ENCODE results near the gene NECTIN1. TPM values are rescaled to one million over a fixed set of nuclear protein-coding genes. Genes with fewer than 3 reads are reported as not detected.
A peak's percentile ranks its signal among the peaks of the same experiment; 100 is the strongest.

The NECTIN1 gene
- total RNA-seq, 6 donors from 2014 or later, result 1.4 to 12.6 (median 7.6) TPM

GRCh38 chr11:119713359-119714040 lies 15.5 kb downstream of the NECTIN1 start:
- H3K9me3 ChIP-seq, result no peaks in the 10 kb centered on the region
- H3K4me1 ChIP-seq, result peaks cover 0 to 5% (median 0%) of the 10 kb centered on the region in 4 donors
- no peaks in the 10 kb centered on the region for H3K27me3 ChIP-seq
- H3K36me3 ChIP-seq, result no peaks in the 10 kb centered on the region
- no peak overlapping the region for H3K4me3 ChIP-seq
- 78 to 85% methylated on average over 8 to 9 of the region's 9 CpGs for WGBS, 2 donors
- ATAC-seq (ENCODE audit: low FRiP score in 2 of 2) (no peak), DNase-seq (no peak)
- H3K27ac ChIP-seq, result no peak overlapping the region
- TF ChIP-seq POLR2A (IDR thresholded peaks at IDR 0.05), result no peak
- TF ChIP-seq EP300 (IDR thresholded peaks at IDR 0.05), result no peak
- no peak for TF ChIP-seq CTCF (IDR thresholded peaks at IDR 0.05)
- TF ChIP-seq POLR2AphosphoS5 (IDR thresholded peaks at IDR 0.05), result no peak

GRCh38 chr11:119712459-119713358 lies 16.3 kb downstream of the NECTIN1 start:
- 64 to 71% methylated on average over 10 of the region's 10 CpGs for WGBS, 2 donors
- Histone ChIP-seq H3K4me3 (no peak overlapping the region), H3K9me3 (no peaks in the 10 kb centered on the region), H3K27ac (no peak overlapping the region), H3K4me1 (peaks cover 0 to 5% (median 0%) of the 10 kb centered on the region in 4 donors), H3K27me3 (no peaks in the 10 kb centered on the region), H3K36me3 (no peaks in the 10 kb centered on the region)
- DNase-seq (no peak), ATAC-seq (ENCODE audit: low FRiP score in 2 of 2) (peak in 1 of 2 donors; percentile 31)
- TF ChIP-seq POLR2AphosphoS5 (IDR thresholded peaks at IDR 0.05), result no peak
- TF ChIP-seq CTCF (IDR thresholded peaks at IDR 0.05), result no peak
- no peak for TF ChIP-seq EP300 (IDR thresholded peaks at IDR 0.05)
- no peak for TF ChIP-seq POLR2A (IDR thresholded peaks at IDR 0.05)

- ATAC-seq (ENCODE audit: low FRiP score in 2 of 2), result peak in 1 of 2 donors; percentile 7
- Histone ChIP-seq H3K27me3 (no peaks in the 10 kb centered on the region), H3K27ac (no peak overlapping the region), H3K4me1 (peaks cover 0 to 5% (median 0%) of the 10 kb centered on the region in 4 donors), H3K4me3 (no peak overlapping the region), H3K9me3 (no peaks in the 10 kb centered on the region), H3K36me3 (no peaks in the 10 kb centered on the region)
- no peak for DNase-seq
- 76 to 92% methylated on average over 6 to 9 of the region's 9 CpGs for WGBS, 2 donors
- TF ChIP-seq EP300 (IDR thresholded peaks at IDR 0.05) (no peak), CTCF (IDR thresholded peaks at IDR 0.05) (no peak), POLR2A (IDR thresholded peaks at IDR 0.05) (no peak), POLR2AphosphoS5 (IDR thresholded peaks at IDR 0.05) (no peak)
These were observed 17.0 kb downstream of the NECTIN1 start for GRCh38 chr11:119712006-119712405.

GRCh38 chr11:119711476-119711875 lies 17.5 kb downstream of the NECTIN1 start:
- WGBS, 2 donors, result 74 to 75% methylated on average over 4 of the region's 4 CpGs
- DNase-seq, result no peak
- Histone ChIP-seq H3K36me3 (no peaks in the 10 kb centered on the region), H3K27me3 (no peaks in the 10 kb centered on the region), H3K27ac (no peak overlapping the region), H3K4me1 (peaks cover 0 to 5% (median 0%) of the 10 kb centered on the region in 4 donors), H3K4me3 (no peak overlapping the region), H3K9me3 (no peaks in the 10 kb centered on the region)
- TF ChIP-seq POLR2AphosphoS5 (IDR thresholded peaks at IDR 0.05) (no peak), CTCF (IDR thresholded peaks at IDR 0.05) (no peak), EP300 (IDR thresholded peaks at IDR 0.05) (no peak), POLR2A (IDR thresholded peaks at IDR 0.05) (no peak)
- ATAC-seq (ENCODE audit: low FRiP score in 2 of 2), result no peak

All from upper lobe of left lung (tissue), 6 donors.